DMS153 treated with DMSO at 0.1 percent for 48 hours (cell line): ENCODE measurements around the gene JAG2.

Experiments used
- DNase-seq: peaks from one replicate; lab custom pipeline; 2025; ENCODE audit not compliant: unreplicated experiment; lab: John Stamatoyannopoulos, UW

JAG2 gene

DNA sequence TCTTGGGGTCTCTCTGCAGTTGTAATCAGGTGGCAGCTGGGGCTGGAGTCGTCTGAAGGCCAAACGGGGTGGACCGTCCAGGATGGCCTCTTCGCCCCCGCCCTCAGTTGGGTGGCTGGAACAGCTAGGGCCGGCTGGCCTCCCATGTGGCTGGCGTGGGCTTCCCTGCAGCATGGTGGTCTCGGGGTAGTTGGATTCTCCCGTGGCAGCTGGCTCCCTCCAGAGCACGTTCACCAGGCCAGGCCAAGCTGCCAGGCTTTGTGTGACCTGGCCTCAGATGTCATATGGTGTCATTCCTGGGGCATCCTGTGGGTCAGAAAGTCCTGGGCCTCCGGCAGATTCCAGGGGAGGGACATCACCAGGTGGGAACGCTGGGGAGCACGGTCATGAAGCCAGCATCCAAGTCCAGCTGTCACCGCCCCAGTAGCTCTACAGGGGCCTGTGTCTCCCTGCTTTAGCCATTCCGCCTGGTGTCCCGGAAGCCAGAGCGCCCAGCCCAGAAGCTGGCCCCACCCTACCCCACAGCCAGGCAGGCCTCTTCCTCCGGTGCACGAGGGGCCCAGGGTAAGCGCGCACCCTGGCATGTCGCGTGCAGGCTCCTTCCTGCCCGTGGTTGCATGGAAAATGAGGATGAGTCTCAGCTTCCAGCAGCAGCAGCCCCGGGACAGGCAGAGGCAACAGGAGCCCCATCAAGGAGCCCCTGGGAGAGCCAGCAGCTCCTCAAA is 13.9 kb upstream of the JAG2 start:
- no peak for DNase-seq

DNA sequence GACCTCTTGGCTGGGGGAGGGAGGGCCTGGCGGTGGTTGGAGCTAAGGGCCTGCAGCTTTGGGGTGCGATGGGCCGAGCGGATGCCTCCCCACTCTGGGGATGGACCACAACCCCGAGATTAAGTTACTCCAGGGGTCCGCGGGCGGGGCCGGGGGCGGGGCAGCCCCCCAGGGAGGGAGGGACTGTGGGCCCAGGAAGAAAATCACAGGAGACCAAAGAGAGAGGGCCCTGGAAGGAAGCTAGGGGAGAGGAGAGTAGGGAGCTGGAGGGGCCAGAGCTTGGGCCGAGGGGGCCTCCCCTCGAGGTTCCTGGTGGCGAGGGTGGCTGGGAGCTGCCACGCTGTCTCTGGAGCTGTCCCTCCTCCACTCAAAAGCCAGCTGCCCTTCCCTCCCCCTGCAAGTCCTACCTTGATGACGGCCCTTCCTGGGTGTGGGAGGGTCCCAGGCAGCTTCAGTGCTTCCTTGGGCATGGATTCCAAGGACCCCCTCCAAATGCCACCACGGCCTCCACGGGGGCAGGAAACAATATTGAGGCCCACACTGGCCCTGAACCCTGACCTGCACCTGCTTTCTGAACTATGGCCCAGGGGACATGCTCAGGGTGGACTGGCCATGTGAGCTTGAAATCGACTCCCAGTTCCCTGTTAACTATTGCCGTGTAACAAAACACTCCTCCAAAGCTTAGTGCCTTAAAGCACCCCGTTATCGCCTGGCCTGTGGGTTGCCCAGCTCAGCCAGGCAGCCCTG is 13.1 kb upstream of the JAG2 start:
- DNase-seq = no peak

DNA sequence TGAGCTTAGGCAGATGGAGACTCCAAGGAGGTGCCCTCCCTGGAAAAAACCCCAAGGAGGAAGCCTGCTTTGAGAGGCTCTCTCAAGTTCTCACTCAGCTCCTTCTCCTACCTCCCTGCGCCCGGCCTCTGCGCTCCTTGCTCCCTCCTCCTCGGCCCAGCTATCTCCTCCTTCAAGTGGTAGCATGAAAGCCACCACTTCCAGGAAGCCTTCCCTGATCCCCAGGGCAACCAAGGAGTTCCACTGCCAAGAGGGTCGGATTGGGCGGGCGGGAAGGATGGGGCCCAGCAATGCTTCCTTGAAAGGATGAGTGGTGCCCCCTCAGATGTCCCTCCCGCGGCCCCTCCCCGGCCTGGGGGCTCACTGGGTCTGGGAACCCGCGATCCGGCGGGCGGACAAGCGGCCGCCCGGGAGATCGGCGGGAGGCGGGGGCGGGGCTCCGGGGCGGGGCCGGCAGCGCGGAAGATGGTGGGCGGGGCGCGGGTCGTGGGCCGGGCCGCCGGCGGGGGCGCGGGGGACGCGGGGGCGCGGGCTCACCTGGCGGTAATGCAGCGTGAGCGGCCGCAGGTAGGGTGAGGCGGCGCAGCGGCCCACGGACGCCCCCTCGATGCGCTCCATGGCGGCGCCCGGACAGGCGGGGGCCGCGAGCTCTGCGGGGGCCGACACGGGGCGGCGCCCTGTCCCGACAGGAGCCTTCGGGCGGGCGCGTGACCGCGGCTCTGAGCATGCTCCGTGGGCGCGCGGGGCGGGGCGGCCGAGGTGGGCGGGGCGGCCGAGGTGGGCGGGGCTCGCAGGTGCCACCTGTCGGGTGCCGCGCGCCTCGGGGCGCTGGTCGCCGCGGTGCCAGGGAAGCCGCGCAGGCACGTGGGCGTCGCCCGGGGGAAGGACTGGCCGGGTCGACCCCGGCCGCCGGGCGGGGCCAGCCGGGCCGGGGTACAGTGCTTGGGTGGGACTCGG is 12.3 kb upstream of the JAG2 start, which contains the start of gene NUDT14:
TSS of gene NUDT14 (minus strand) at position 721 of the 957 bp plus-strand sequence. CDS start at position 618, 103 bp downstream.
- no peak for DNase-seq

DNA sequence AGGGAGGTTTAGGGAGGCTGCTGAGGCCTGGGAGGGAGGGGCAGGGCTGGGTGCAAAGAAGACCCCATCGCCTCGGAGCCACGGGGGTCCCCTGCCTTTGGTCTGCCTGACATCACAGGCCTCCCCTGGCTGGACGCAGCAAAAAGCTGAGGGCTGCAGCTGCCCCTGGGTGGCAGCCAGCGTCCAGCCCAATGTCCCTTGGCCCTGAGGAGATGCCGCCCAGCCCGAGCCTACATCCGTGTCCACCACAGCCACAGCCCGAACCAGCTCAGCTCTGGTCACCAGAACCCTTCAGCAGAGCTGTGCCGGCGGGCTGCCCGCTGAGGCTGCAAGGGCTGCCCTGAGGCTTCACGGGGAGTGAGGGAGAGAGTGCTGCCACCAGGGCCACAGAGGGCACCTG is 10.6 kb upstream of the JAG2 start:
- DNase-seq = no peak

DNA sequence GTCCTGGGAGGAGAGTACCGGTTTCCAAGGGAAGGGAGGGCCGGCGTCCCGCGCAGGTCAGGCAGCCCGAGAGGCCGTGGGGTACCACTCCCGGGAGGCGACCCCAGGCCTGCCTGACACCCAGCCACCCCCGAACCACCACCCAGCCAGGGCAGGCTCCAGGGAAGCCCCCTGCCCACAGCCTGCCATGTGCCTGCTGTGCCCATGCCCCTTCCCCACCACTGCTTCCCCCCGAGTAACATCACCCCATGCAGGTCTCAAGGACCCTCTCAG is 10.2 kb upstream of the JAG2 start:
- DNase-seq = no peak

DNA sequence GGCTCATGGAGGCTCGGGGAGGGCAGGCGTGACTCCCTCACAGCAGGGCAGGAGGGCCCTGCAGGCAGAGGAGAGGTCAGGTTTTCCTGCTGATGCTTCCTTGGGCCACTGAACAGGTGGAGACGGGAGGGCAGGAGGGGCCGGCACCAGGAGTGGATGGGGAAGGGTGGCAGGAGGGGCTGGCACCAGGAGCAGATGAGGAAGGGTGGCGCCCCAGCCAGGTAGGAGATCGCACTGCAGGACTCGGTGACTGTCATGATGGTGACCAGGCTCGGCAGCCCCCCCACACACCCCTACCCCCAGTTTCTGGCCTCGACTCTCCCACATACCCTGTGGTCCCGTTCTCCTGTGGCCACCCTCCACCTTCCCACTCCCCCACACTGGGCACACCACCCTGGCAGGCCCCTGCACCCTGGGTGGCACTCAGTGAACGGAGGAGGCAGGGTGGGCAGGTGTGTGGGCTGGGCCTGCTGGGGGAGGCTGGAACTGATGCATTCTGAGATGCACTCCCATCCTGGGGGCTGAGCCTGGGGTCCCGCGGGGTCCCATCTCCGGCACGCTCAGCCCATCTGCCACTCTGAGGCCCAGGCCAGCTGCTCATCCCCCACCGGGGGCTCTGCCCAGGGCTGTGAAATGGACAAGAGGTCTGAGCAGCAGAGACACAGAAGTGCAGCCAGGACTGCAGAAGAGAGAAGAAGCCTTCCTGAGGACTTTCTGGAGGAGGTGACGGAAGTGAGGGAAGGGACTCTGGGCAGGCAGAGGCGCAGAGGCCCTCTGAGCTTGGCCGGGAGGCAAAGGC is 9.7 kb upstream of the JAG2 start:
- DNase-seq = no peak

DNA sequence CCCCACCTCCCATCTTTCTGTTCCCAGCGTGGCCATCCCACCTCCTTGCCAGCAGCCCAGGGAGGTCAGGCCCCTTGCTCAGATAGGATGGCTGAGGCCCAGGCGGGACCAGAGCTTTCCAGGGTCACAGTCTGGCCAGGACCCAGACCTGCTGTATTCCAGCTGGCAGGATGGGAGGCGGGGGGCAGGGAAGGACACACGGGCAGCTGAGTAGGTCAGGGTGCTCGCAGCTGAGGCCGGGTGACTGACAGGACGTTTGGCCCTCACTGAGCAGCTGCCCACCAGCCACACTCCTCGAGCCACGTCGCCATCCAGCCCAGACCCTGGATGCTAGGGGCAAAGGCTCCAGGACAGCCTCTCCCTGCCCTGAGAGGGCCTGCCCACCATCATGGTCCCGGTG is 8.5 kb upstream of the JAG2 start:
- DNase-seq = no peak

DNA sequence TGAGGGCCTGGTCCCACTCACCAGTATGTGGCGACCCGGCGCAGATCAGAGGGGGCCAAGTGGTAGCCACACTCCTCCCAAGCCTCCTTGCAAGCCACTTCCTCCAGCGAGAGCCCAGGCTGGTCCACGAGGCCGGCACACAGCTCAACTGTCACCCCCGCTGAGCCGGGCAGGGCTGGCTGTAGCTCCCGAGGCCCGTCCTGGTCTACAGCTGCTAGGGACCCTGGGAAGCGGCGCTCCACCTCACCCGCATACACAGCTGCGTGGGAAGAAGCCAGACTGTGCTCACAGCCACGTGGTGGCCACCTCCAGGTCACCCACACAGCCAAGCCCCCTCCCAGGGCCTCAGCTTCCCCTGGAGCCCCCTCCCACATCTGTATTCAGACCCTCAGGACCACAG is 7.9 kb upstream of the JAG2 start:
- no peak for DNase-seq

DNA sequence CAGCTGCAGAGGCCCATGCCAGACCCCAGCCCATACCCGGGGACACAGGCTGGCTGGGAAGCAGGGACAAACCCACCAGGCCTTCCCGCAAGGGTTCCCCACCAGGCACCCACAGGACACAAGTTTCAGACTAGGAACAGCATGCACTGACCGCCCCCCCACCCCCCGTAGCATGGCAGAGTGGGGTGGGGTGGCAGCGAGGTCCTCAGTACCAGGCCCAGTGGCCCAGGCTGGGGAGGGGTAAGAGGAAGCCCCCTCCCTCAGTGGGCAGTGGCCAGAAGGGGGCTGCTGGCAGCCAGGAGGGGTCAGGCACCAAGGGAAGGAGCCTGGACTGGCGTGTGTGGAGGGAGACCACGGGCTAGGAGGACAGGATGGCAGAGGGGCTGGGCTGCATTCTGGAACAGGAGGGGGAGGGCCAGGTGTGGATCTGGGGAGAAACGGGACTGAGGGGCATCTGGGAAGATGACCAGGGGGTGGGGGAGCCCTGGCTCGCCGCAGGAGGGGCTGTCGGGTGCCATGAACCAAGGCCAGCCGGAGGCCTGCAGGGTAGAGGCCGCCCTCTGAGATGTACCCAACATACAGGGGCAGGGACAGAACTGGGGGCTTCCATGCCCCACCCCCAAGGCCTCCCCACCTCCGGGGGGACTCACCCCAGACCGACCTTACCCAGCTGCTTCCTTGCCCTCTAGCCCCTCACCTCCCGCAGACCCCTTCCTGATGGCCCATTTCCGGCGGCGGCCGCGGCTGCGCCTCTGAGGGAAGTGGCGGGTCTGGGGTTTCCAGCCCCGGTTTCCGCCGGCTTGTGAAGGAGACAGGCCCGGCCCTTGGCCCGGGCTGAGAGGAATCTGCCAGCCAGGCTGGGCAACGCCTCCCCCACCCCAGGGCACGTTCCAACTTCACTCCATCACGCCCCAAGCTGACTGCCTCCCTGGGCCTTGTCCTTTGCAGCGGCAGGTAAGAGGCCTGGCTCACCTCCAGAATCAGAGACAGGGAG is 5.6 kb upstream of the JAG2 start:
- DNase-seq = no peak

DNA sequence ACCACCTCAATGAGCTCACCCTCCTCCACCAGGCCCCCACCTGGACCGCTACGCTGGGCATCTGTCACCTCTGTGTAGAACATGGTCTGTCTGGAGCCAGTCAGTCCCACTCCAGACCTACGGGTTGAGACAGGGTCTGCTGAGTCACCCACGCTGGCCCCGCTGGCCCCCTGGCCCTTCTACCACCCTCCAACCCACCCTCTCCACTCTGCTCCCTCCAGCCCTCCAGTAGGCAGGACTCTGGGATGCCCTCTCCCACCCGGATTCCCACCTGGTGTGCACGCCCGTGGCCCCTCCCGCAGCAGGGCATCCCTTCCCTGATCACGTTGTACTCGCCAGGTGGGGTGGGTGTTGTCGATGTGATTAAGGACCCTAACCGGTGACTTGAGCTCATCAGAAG is 4.6 kb upstream of the JAG2 start:
- no peak for DNase-seq

DNA sequence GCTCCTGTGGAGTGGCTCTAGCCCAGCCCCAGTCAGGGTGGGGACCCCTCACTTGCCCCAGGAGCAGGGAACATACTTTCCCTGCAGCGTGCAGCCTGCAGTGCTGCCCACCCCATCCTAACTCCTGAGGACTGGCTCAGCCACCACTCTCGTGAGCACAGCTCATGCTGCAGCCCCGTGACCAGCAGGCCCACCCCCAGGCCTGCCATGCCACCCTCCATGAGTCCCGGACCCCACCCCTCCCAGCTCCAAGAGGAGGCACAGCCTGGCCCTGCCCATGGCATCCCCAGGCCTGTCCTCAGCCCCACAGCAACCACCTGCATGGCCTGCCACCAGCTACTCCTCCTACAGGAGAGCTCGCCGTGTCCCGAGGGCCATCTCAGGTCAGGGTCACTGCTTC is 3.9 kb upstream of the JAG2 start:
- no peak for DNase-seq

DNA sequence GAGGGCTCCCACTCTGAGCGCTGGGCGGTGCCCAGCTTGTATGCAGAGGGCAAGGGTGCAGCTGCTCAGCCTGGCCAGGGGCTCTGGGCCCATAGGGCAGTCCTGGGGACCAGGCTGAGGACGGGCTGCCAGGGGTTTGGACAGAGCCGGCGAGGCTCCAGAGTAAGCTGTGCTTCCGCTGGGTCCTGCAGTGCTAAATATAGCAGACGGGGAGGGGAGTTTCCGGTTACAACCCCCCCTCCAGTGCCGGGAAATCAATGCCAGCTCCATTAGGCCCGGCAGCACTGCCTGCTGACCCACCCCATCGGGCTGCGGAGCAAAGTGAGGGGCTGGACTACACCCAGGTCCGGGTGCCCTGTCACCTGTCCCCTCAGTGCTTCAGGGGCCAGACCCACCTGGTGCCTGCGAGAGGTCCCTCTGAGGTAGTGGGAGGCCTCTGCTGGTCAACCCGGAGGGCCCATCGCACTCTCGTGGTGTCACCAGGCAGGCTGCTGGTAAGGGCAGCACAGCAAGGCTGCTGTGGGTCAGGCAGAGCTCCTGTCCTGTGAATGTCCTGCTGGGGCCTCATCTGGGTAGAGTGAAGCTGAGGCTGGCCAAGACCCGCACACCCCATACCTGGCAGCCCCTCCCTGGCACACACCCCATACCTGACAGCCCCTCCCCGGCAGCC is 2.6 kb upstream of the JAG2 start:
- peak; percentile 39 for DNase-seq

DNA sequence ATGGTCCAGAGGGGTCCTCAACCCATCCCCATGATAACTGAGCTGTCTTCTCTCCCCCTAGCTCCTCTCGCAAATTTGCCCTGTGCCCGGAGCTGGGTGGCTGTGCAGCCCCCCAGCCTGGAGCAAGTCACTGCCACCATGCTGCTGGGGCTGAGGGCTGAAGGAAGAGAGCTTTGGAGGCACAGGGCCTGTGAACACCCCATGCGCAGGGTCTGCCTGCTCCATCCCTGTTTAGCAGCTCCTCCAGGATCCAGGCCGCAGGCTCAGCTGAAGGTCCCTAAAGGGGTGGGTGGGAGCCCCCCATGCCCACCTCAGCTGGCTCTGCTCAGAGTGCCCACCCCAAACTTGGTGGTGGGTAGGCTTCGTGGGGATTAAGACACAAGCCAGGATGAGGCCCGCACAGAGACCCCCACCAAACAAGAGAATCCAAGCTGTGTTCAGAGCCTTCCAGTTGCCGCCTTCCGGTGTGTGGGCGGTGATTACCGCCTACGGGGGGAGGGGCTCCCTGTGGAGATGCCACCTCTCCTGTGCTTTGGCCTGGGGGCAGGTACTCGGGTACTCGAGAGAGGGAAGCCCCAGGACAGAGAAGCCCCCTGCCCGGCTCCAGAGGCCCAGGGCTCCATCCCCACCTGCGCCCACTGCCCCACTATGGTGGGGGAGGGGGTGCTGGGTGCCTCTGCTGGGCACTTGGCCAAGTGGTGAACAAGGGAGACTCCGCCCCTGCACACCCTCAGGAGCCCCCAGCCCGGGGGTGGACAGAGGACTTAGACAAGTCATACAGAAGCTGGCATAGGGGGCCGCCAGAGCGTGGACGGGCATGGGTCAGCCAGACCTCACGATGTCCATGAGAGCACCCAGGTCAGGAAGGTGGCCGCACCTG is 1.4 kb upstream of the JAG2 start:
- no peak for DNase-seq

DNA sequence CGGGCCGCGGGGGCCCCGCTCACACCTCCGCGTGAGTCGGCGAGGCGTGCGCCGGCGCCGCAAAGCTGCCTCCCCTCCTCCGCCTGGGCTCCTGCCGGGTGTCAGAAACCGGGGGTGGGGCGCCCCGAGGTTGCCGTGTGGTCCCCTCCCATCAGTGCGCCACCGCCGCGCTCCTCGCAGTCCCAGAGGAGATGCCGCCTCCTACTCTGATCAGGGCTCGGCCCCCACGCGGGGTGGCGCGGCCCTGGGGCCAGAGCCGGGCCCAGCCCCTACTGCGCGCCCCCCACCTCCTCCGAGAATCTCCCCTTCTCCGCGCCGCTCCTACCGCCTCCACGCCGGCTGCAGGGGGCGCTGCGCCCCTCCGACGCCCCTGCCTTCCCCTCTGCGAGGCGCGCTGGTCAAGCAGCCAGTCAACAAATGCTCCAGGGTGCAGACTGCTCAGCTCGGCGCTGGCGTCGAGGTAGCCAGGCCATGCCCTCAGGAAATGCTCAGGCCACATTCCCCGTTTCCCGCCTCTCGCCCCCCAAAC is 467 bp upstream of the JAG2 start:
- no peak for DNase-seq

DNA sequence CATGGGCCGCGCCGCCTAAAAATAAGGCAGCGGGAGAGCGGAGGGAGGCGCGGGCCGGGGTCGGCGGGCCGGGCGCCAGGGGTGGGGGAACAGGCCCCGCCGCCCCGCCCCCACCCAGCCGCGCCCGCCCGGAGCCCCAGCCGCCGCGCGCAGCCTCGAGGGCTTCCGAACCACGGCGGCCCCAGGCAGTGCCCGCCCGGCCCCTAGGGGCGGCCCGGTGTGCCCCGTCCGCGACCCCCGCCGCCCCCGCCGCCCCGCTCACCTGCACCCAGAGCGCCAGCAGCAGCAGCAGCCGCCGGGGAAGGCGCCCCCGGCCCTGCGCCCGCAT is 519 bp downstream of the JAG2 start:
- no peak for DNase-seq

DNA sequence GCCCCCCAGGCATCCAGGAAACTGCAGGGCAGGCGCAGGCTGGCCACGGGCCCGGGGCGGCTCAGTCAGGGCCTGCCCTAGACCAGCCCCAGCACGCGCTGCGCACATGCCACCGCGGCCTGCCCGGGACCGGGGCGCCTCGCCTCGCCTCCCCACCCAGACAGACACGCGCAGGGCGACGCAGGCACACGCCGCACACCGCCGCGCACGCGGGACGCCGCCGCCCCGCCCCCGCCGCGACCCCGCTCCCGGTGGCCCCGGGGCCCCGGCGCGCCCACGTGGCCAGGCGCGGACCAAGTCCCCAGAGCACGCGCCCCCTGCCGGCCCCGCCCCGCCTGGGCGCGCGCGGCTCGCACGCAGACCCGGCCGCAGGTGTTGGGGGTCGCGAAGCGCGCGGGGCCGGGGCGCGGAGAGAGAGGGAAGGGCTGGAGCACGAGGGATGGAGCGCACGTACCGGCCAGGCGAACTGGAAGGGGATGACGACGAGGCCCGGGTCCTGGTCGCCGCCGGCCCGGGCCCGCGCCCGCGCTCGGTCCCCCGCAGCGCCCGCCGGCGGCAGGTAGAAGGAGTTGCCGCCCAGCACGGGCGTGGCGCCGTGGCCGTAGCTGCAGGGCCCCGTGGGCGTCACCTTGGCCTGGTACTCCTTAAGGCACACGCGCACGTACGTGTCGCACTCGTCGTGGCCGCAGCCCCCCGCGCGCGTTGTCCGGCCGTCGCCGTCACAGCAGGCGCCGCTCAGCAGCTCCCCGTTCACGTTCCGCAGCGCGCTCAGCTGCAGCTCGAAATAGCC is 1.1 kb downstream of the JAG2 start:
- no peak for DNase-seq

DNA sequence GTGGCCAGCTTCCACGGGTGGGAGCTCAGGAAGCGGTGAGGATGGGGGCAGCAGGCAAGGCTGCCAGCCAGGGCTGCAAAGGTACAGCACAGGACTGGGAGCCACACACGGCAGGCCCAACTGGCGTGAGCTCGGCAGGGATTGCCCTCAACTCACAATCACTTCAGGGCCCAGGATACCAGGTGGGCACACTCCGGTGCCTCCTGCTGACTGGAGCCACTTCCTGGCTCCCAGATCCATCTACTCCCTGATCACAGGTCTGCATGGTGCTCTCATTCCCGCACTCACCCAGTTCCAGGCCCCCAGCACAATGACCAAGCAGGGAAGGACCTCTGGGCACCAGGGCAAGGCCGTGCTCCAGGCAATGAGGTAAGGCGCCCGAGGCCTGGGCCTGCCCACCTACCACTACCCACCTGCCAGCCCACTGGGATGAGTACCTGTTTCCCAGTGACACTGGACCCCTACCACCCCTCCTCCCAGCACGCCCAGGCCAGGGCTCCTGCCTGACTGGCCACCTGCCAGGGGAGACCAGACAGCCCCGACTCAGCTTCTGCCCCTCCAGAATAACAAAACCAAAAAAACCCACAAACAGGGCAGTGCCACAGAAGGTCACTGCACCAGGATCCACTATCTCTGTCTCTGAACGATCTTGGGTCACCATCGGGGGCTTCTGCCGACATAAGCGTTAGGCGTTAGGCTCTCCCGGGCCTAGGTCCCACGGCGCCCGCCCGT is 1.8 kb downstream of the JAG2 start:
- DNase-seq = no peak
